VCaP (cell line): ENCODE results near the gene TMEM119.

Experiments used
- H3K27ac ChIP-seq: fragments of 450-650 bp; 2 replicates; pipeline ENCODE4 v1.5.1; 2017
- TF ChIP-seq, protein P1 (sequence below): fragments of 450-650 bp; conservative IDR thresholded peaks from 2 replicates; pipeline ENCODE4 v1.5.1; 2017; ENCODE audit warnings: mild to moderate bottlenecking, moderate library complexity

Gene TMEM119

GRCh38 chr12:108610856-108611605 lies 13.1 kb upstream of the TMEM119 start:
- TF ChIP-seq, protein P1, sequence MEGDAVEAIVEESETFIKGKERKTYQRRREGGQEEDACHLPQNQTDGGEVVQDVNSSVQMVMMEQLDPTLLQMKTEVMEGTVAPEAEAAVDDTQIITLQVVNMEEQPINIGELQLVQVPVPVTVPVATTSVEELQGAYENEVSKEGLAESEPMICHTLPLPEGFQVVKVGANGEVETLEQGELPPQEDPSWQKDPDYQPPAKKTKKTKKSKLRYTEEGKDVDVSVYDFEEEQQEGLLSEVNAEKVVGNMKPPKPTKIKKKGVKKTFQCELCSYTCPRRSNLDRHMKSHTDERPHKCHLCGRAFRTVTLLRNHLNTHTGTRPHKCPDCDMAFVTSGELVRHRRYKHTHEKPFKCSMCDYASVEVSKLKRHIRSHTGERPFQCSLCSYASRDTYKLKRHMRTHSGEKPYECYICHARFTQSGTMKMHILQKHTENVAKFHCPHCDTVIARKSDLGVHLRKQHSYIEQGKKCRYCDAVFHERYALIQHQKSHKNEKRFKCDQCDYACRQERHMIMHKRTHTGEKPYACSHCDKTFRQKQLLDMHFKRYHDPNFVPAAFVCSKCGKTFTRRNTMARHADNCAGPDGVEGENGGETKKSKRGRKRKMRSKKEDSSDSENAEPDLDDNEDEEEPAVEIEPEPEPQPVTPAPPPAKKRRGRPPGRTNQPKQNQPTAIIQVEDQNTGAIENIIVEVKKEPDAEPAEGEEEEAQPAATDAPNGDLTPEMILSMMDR = no peak
- H3K27ac ChIP-seq = no peak overlapping the region

GRCh38 chr12:108610336-108610815 lies 12.5 kb upstream of the TMEM119 start:
- TF ChIP-seq, protein P1 = no peak
- no peak overlapping the region for H3K27ac ChIP-seq

GRCh38 chr12:108609537-108610335 lies 11.9 kb upstream of the TMEM119 start:
- TF ChIP-seq, protein P1 = no peak
- H3K27ac ChIP-seq = no peak overlapping the region

- no peak overlapping the region for H3K27ac ChIP-seq
- TF ChIP-seq, protein P1 = no peak
Measured at GRCh38 chr12:108608616-108609015, 10.7 kb upstream of the TMEM119 start.

- H3K27ac ChIP-seq = no peak overlapping the region
- TF ChIP-seq, protein P1 = no peak
Measured at GRCh38 chr12:108607981-108608600, 10.2 kb upstream of the TMEM119 start.

DNA sequence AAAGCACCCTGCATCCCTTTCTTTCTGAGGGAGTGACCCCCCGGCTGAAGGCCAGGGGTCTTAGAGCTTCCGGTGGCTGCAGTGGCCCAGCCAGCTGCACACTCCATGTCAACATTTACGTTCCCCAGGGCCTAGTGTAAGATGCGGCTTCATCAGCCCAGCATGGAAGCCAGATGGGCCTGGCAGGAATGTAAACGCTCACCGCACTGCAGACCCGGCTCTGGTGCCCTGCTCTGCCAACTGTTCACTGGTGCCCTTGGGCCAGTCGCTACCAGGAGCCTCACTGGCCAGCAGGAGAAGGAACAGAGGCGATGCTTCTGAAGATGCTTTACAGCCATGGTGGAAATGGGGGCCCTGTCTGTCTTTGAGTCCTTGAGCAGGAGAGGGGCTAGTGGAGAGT lies 8.6 kb upstream of the TMEM119 start:
- no peak overlapping the region for H3K27ac ChIP-seq
- TF ChIP-seq, protein P1 = no peak
